IPS-NIHi11 (cell line): ENCODE data around the gene CBX3.
"Not testable (repeated sequence)": the region's sequence is repeated elsewhere in the genome, so short reads cannot be mapped to it uniquely, and the experiment has no call there.

Experiments
- DNase-seq: peaks from one replicate; pipeline ENCODE4 v3.0.0; 2012; ENCODE audit warnings: mixed read lengths, low spot score

CBX3 gene

DNA sequence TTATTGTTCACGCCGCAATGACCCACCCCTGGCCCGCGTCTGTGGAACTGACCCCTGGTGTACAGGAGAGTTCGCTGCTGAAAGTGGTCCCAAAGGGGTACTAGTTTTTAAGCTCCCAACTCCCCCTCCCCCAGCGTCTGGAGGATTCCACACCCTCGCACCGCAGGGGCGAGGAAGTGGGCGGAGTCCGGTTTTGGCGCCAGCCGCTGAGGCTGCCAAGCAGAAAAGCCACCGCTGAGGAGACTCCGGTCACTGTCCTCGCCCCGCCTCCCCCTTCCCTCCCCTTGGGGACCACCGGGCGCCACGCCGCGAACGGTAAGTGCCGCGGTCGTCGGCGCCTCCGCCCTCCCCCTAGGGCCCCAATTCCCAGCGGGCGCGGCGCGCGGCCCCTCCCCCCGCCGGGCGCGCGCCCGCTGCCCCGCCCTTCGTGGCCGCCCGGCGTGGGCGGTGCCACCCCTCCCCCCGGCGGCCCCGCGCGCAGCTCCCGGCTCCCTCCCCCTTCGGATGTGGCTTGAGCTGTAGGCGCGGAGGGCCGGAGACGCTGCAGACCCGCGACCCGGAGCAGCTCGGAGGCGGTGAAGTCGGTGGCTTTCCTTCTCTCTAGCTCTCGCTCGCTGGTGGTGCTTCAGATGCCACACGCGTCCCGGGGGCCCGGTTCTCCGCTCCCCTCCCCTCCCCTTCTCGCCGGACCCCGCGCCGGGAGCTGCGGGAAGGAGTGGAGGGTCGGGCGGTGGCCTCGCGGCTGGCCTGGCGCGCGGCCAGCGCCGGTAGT, at the start of gene CBX3:
CBX3 (plus strand) TSS at position 499 of the 772 bp plus-strand sequence. CDS start 1,254 bp downstream, outside the sequence.
- peak; percentile 88 for DNase-seq

DNA sequence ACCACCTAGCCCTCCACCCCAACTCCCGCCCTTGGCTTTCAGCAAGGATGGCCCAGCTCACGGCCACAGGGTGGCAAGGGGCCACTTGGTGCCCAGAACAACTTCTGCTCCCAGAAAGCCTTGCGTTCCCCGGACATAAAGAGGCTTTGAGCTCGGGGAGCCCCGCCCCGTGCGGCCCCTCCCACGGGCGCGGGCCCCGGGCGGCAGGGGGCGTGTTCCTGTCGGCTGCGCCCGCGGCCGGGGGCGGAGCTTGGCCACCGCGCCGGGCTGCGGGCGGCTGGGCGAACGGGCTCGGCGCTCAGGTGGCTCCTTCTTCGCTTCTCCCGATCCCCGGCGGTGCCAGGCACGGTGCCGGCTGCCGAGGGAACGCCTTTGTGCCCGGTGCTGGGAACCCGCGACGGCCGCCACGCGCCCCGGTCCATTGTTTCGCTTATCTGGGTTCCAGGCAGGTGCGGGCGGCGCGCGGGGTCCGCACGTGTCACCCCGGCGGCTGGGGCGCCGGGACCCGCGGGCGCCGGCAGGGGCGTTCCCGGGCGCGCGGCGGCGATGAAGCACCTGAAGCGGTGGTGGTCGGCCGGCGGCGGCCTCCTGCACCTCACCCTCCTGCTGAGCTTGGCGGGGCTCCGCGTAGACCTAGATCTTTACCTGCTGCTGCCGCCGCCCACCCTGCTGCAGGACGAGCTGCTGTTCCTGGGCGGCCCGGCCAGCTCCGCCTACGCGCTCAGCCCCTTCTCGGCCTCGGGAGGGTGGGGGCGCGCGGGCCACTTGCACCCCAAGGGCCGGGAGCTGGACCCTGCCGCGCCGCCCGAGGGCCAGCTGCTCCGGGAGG, 49.4 kb upstream of the CBX3 start, which contains the start of gene NFE2L3:
NFE2L3 (plus strand) TSS at position 246 of the 829 bp plus-strand sequence; CDS start at position 547, 301 bp downstream.
- peak; percentile 92 for DNase-seq

DNA sequence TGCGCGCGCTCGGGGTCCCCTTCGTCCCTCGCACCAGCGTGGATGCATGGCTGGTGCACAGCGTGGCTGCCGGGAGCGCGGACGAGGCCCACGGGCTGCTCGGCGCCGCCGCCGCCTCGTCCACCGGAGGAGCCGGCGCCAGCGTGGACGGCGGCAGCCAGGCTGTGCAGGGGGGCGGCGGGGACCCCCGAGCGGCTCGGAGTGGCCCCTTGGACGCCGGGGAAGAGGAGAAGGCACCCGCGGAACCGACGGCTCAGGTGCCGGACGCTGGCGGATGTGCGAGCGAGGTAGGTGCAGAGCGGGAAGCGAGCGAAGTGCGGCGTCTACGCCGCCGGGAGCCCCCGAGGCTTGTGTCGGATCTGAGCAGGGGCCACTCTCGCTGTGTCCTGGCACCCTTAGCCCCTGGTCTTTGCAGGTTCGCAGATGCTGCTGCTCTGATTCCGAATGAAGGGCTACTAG, 48.7 kb upstream of the CBX3 start:
- DNase-seq: not testable (repeated sequence)

GRCh38 chr7:26153241-26153822, 48.2 kb upstream of the CBX3 start:
- peak; percentile 42 for DNase-seq

GRCh38 chr7:26153823-26154783, 47.4 kb upstream of the CBX3 start:
- peak; percentile 71 for DNase-seq

DNA sequence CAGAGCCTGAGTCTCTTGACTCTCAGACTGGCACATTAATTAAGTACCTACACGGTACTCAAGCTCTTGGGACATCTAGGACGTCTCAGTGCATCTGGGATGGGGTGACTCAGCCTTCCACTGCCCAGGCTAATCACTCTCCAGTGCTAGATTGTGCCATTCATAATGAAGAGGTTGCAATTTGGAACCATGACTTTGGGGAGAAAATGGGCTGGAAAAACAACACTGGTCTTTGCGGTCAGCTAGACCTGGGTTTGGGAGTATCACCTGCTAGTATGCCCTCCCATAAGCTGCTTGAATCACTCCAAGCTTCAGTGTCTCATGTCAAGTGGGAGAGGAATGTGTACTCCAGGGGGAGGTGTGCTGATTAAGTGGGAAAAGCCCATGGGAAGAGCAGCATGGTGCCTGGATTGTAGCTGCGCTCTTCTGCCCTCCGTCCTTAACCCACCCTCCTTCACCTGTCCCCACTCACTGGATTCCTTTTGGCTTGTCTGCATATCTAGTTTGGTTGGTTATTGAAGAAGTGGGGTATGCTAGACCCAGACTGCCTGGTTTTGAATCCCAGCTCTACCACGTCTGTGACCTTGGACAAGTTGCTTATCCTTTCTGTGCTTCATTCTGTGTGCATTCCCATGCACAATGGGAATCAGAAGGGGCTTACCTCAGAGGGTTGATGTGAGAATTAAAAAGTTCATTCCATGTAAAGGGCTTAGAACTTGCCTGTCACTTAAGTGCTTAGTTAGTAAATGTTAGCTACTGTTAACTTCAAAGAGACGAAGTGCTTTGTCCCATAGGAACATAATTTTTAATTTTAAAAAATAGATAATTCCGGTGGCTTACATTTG, 45.8 kb upstream of the CBX3 start:
- DNase-seq: no peak

DNA sequence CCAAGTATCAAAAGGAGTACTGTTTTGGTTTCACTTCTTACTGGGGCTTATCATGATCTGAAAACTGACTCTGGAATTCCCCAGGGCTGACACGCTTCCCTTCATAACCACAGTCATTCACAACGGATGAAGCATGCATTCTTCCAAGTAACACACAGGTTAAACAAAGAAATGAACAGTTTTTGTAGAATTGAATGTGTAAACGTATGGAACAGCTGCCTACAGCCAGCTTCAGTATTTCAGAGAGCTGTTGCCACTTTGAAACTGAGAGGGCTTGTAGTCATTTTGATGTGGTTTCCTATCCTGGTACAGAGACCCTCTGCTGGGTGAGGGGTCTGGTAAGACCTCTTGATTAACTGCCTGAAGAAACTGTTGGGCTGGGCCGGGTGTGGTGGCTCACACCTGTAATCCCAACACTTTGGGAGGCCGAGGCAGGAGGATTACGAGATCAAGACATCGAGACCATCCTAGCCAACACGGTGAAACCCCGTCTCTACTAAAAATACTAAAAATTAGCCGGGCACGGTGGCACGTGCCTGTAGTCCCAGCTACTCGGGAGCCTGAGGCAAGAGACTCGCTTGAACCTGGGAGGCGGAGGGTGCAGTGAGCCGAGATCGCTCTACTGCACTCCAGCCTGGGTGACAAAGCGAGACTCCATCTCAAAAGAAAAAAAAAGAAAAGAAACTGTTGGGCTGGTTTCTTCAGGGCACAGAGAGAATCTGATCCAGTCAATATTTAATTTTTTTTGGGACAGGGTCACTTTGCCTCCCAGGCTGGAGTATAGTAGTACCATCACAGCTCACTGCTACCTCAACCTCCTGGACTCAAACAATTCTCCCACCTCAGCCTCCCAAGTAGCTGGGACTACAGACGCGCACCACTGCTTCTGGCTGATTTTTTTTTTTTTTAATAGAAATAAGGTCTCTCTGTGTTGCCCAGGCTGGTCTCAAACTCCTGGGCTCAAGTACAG, 44.8 kb upstream of the CBX3 start:
- no peak for DNase-seq

- DNase-seq: no peak
Observed at GRCh38 chr7:26157520-26158105, 43.9 kb upstream of the CBX3 start.

GRCh38 chr7:26159243-26159642, 42.3 kb upstream of the CBX3 start:
- no peak for DNase-seq

DNA sequence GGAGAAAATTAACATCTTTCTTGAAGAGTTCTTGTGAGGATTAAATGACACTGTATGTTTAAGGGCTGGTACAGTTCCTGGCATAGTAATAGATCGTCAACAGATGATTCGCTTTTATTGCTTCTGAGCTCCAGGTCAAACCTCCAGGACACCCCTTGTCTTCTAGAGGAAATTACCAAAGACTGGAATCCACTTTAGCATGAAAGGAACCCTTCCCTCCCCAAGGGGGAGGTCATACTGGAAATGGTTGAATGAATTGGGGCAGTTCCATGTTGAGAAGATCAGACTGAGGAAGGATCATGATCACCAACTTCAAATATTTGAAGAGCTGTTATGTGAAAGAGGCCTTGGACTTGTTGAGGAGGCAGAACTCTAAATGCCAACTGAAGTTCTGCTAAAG, 40.6 kb upstream of the CBX3 start:
- no peak for DNase-seq

- DNase-seq: no peak
Observed at GRCh38 chr7:26162431-26162830, 39.1 kb upstream of the CBX3 start.

GRCh38 chr7:26163804-26164203, 37.7 kb upstream of the CBX3 start:
- not testable (repeated sequence) for DNase-seq

GRCh38 chr7:26165950-26166683, 35.4 kb upstream of the CBX3 start:
- no peak for DNase-seq

GRCh38 chr7:26166684-26167266, 34.8 kb upstream of the CBX3 start:
- no peak for DNase-seq

DNA sequence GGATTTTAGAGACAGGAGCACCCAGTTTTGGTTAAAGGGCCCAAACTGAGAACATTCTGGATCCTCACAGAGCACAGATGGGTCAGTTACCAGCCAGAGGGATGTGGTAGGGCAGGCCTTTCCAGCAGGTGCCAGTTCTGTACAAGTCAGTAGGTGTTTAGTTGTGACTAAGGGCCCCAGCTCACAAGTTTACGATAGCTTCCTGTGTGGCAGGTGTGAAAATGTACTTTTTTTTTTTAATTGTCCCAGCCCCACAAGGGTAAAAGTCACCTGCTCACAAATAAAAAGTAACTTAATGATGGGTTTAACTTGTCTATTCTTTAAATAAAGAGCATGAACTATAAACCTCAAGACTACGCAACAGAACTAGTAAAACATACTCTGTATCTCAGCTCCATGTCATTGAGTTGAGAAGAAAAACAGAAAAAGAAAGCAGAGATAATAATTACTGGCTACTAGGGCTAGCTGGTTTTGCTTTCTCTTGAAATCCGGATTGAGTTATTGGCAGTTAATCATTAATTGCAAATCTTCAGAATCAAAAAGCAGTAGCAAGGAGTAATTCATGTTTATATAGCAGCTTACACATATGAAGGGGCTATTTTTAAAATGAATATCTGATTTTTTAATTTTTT, 34.1 kb upstream of the CBX3 start:
- no peak for DNase-seq

- DNase-seq: no peak
Observed at GRCh38 chr7:26168458-26169023, 33.0 kb upstream of the CBX3 start.

DNA sequence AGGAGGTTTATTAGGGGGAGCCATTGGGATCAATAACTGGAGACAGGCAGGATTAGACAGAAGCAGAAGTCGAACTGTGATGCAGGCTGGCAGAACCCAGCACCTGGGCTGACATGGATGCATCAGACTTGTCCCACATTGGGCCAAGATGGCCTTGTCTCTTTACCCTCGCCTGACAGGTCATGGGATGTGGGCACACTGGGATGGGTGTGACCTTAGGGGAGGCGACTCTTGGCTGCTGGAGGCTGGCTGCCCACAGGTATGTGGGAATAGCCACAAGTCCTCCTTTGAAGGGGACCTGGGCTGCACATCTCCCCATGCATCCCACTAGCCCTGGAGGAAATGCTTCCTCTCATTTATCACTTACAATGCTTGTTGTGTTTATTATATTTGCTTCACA, 32.3 kb upstream of the CBX3 start:
- DNase-seq: no peak
